Naive B cell (primary cell): ENCODE measurements around the gene PNLIP. TPM values are rescaled to one million over a fixed set of nuclear protein-coding genes. Genes with fewer than 3 reads are reported as not detected.
A peak's percentile ranks its signal among the peaks of the same experiment; 100 is the strongest.

Experiments
- ATAC-seq, 2 donors: fragments of 150-1000 bp; cut with Tn5 transposase; 2 replicates each; pipeline ENCODE4 v1.10.0; 2021; ENCODE audit warnings: low read depth in 2 of 2, mild to moderate bottlenecking in 2 of 2, moderate library complexity in 2 of 2
- DNase-seq: peaks from one replicate; pipeline ENCODE4 v3.0.0; 2022
- H3K27ac Mint-ChIP-seq, 6 donors: one replicate each; pipeline ENCODE4 v1.8.0; 2020 to 2022; ENCODE audit warnings: mild to moderate bottlenecking in 6 of 6, mixed read lengths in 6 of 6, moderate library complexity in 5 of 6, inconsistent platforms in 2 of 6
- H3K27me3 Mint-ChIP-seq, 3 donors: one replicate each; pipeline ENCODE4 v1.8.0; 2021 to 2022; ENCODE audit warnings: mixed read lengths in 3 of 3, mild to moderate bottlenecking in 1 of 3
- H3K36me3 Mint-ChIP-seq, 2 donors: one replicate each; pipeline ENCODE4 v1.8.0; 2020 to 2022; ENCODE audit warnings: mixed read lengths in 2 of 2, inconsistent platforms in 1 of 2, mild to moderate bottlenecking in 1 of 2
- H3K4me1 Mint-ChIP-seq, 3 donors: one replicate each; pipeline ENCODE4 v1.8.0; 2020 to 2022; ENCODE audit warnings: mixed read lengths in 3 of 3, inconsistent platforms in 1 of 3, mild to moderate bottlenecking in 1 of 3, moderate library complexity in 1 of 3
- H3K4me3 Mint-ChIP-seq, 8 donors: one replicate each; pipeline ENCODE4 v1.8.0; 2020 to 2022; ENCODE audit warnings: mild to moderate bottlenecking in 8 of 8, mixed read lengths in 8 of 8, moderate library complexity in 8 of 8, inconsistent platforms in 2 of 8
- H3K9me3 Mint-ChIP-seq, 7 donors: one replicate each; pipeline ENCODE4 v1.8.0; 2020 to 2022; ENCODE audit warnings: mixed read lengths in 7 of 7, mild to moderate bottlenecking in 5 of 7, inconsistent platforms in 2 of 7, moderate library complexity in 1 of 7
- polyA plus RNA-seq, 6 donors: library from polyadenylated mRNA; unstranded; fragments of 300-500 nt; fragmentation: Illumina TruSeq; gene quantifications; one replicate each; pipeline ENCODE4 v1.2.3, GENCODE V29; 2021; ENCODE audit warnings: low read depth in 6 of 6

The PNLIP gene
- polyA plus RNA-seq, 6 donors from 2014 or later = not detected

DNA sequence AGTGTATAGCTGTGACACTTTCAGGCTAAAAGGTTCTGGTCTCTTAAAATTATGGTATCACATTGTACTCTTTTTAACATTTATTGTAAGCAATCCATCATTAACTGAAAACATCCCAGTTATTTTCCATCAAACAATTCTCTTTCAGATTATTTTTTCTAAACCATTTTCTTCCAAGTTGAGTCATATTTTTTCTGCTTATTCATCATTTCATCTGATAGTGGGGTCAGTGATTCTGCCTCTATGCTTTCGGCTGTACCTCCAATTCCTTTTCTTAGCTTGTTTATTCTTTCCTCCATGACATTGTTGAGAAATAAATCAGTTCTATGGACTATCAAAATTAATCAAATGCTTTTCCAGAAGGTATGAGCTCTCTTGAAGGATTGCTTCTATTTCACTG lies 609 bp upstream of the PNLIP start:
- Mint-ChIP-seq H3K9me3 (peaks cover 0 to 5% (median under 1%) of the 10 kb centered on the region in 7 donors), H3K27ac (no peak overlapping the region), H3K36me3 (no peaks in the 10 kb centered on the region), H3K4me1 (no peaks in the 10 kb centered on the region), H3K4me3 (no peak overlapping the region), H3K27me3 (peaks cover 0 to 5% (median 4%) of the 10 kb centered on the region in 3 donors)
- ATAC-seq (no peak), DNase-seq (no peak)

DNA sequence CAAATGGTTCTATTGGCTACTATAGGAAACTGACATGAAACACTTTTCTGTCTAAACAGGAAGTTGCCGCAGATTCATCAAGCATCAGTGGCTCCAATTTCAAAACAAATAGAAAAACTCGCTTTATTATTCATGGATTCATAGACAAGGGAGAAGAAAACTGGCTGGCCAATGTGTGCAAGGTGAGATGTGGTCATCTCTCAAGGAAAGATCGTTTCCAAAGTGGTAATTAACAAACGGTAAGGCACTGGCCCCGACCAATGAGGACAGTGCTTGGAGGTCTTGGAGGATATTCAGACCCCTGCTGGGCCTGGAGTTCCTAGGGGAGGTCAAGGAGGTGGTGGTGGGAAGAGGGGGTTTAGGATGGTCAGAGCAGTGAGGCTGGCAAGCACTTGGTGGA lies 2.6 kb downstream of the PNLIP start:
- DNase-seq (no peak), ATAC-seq (no peak)
- Mint-ChIP-seq H3K4me1 (no peaks in the 10 kb centered on the region), H3K9me3 (peaks cover 0 to 4% (median 0%) of the 10 kb centered on the region in 7 donors), H3K36me3 (no peaks in the 10 kb centered on the region), H3K27ac (no peak overlapping the region), H3K27me3 (peaks cover 0 to 4% (median 0%) of the 10 kb centered on the region in 3 donors), H3K4me3 (no peak overlapping the region)

DNA sequence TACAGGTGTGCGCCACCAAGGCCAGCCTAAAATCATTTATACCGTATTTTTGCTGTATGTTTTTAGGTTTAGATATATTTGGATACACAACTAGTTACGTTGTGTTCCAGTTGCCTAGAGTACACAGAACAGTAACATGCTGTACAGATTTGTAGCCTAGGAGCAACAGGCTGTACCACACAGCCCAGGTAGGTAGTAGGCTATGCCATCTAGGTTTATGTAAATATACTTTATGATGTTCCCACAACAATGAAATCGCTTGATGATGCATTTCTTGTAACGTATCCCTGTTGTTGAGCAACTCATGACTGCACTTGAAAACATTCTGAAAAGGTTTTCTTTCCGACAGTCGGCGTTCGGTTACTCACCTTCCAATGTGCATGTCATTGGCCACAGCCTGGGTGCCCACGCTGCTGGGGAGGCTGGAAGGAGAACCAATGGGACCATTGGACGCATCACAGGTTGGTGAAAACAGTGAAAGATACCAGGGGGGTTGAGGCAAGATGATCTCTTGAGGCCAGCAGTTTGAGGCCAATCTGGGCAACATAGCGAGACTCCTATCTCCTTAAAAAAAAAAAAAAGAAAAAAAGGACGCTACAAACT lies 7.7 kb downstream of the PNLIP start:
- H3K36me3 Mint-ChIP-seq = no peaks in the 10 kb centered on the region
- ATAC-seq = no peak
- H3K27ac Mint-ChIP-seq = no peak overlapping the region
- no peak overlapping the region for H3K4me3 Mint-ChIP-seq
- H3K4me1 Mint-ChIP-seq = no peaks in the 10 kb centered on the region
- DNase-seq = no peak
- peaks cover 0 to 6% (median 0%) of the 10 kb centered on the region in 7 donors for H3K9me3 Mint-ChIP-seq
- no peaks in the 10 kb centered on the region for H3K27me3 Mint-ChIP-seq

DNA sequence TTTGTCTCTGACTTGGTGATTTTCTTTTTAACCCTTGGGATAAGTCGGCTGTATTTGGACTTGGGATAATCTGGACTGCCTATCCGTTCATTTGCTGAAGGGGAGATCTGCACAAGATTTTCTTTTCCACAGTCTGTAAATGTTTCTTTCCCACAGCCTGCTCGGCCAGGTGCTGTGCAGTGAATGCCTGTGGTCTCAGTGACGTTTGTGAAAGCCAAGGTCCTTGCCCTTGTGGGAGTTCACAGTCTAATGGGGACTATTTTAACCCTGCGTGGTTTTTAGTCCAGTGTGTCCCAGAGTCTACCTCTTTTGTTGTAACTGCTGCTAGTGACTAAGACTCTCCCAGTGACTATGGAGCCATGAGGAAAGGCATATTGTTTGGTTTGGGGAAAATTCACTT lies 8.9 kb downstream of the PNLIP start:
- H3K27me3 Mint-ChIP-seq = no peaks in the 10 kb centered on the region
- no peak overlapping the region for H3K27ac Mint-ChIP-seq
- no peak for DNase-seq
- H3K4me1 Mint-ChIP-seq = no peaks in the 10 kb centered on the region
- H3K9me3 Mint-ChIP-seq = peaks cover 0 to 6% (median 0%) of the 10 kb centered on the region in 7 donors
- no peaks in the 10 kb centered on the region for H3K36me3 Mint-ChIP-seq
- ATAC-seq = no peak
- no peak overlapping the region for H3K4me3 Mint-ChIP-seq

DNA sequence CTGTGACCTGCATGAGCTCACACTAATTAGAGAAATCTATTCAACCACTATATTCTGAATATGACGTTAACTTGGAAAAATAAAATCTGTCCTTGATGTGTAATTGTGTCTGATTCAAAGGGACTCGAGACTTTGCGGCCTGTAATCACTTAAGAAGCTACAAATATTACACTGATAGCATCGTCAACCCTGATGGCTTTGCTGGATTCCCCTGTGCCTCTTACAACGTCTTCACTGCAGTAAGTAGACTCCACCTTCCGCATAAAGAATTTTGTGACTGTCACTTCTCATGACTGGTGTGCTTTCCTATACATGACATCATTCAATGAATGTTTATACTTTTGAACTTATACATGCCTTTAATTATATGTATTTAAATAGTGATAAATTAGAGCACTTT lies 10.1 kb downstream of the PNLIP start:
- no peak for ATAC-seq

DNA sequence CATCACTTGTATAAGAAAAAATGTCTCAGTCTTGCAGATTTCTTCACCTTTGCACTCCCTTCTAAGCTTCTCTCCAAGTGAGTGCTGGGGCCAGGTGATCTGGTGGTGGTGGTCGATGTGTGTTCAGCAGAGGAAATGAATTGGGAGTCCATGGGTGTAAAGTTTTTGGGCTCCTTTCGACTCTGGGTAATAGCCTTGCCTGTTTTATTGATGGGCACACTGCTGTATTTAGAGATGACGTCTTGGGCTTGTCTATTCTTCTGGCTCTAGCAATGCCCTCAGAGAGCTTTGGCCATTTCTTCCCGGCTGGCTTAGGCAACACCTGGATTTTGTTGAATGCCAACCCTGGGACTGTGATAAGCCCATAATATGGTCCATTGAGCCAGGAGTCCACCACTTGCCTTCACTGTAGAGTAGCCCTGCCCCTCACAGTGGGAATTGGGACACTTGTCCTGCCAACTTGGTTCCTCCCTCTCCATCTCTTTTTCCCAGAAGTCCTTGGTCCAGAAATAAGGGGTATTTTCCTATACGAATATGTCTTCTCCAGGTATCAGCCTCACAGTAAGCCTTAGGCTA lies 11.7 kb downstream of the PNLIP start:
- H3K27me3 Mint-ChIP-seq = peaks cover 0 to 6% (median 4%) of the 10 kb centered on the region in 3 donors
- DNase-seq (no peak), ATAC-seq (no peak)
- peaks cover 0 to 6% (median 2%) of the 10 kb centered on the region in 7 donors for H3K9me3 Mint-ChIP-seq
- H3K4me1 Mint-ChIP-seq = no peaks in the 10 kb centered on the region
- H3K27ac Mint-ChIP-seq = no peak overlapping the region
- no peak overlapping the region for H3K4me3 Mint-ChIP-seq
- H3K36me3 Mint-ChIP-seq = no peaks in the 10 kb centered on the region

More for the DNA sequence above, 10.1 kb downstream of the PNLIP start:
- DNase-seq = no peak
- H3K27ac Mint-ChIP-seq = no peak overlapping the region
- H3K4me1 Mint-ChIP-seq = no peaks in the 10 kb centered on the region
- H3K4me3 Mint-ChIP-seq = no peak overlapping the region
- H3K9me3 Mint-ChIP-seq = peaks cover 0 to 6% (median 0%) of the 10 kb centered on the region in 7 donors
- no peaks in the 10 kb centered on the region for H3K36me3 Mint-ChIP-seq
- H3K27me3 Mint-ChIP-seq = no peaks in the 10 kb centered on the region

DNA sequence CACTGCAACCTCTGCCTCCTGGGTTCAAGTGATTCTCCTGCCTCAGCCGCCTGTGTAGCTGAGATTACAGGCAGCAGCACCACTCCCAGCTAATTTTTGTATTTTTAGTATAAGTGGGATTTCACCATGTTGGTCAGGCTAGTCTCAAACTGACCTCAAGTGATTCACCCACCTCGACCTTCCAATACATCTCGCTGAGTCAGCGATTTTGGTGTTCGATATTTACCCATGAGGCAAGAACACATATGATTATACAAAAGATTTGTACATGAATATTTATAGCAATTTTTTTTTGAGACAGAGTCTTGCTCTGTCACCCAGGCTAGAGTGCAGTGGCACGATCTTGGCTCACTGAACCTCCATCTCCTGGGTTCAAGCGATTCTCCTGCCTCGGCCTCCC lies 19.8 kb downstream of the PNLIP start:
- H3K27me3 Mint-ChIP-seq = peaks cover 4 to 7% (median 6%) of the 10 kb centered on the region in 3 donors
- H3K4me1 Mint-ChIP-seq = no peaks in the 10 kb centered on the region
- no peak for DNase-seq
- H3K4me3 Mint-ChIP-seq = no peak overlapping the region
- H3K36me3 Mint-ChIP-seq = no peaks in the 10 kb centered on the region
- no peak overlapping the region for H3K27ac Mint-ChIP-seq
- ATAC-seq = no peak
- H3K9me3 Mint-ChIP-seq = peaks cover 0 to 13% (median 0%) of the 10 kb centered on the region in 7 donors

DNA sequence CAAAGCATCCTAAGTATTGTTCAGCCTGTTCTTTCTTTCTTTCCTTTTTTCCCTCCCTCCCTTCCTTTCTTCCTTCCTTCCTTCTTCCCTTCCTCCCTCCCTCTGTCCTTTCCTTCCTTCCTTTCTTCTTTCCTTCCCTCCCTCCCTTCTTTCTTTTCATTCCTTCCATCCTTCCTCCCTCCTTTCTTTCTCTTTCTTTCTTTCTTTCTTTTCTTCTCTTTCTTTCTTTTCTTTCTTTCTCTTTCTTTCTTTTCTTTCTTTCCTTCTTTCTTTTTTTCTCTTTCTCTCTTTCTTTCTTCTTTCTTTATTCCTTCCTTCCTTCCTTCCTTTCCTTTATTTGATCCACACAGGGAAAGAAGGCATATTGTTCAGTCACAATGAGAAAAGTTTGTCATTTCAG lies 21.2 kb downstream of the PNLIP start:
- no peak overlapping the region for H3K27ac Mint-ChIP-seq
- DNase-seq (no peak), ATAC-seq (no peak)
- H3K27me3 Mint-ChIP-seq = peaks cover 0 to 7% (median 4%) of the 10 kb centered on the region in 3 donors
- no peaks in the 10 kb centered on the region for H3K4me1 Mint-ChIP-seq
- peaks cover 0 to 13% (median 0%) of the 10 kb centered on the region in 7 donors for H3K9me3 Mint-ChIP-seq
- H3K36me3 Mint-ChIP-seq = no peaks in the 10 kb centered on the region
- peak overlapping the region in 1 of 8 donors; percentile 82 for H3K4me3 Mint-ChIP-seq

DNA sequence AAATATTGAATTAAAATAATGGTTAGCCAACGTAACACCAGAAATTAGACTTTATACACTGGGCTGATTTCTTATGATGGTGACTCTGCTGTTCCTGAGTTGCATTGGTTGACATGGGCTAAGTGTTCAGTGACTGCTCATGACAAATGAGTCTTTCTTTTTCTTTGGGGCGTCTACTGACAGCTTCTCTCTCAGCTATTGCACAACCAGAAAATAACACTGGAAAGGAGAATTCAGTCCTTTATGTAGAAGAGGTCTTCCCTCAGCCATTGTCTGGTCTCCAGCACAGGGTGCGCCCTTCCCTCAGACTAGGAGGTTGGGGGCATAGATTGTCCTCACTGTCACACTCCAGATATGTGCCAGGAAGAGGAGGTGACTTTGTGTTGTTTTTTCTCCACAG lies 21.6 kb downstream of the PNLIP start:
- no peak for ATAC-seq
- H3K4me3 Mint-ChIP-seq = no peak overlapping the region
- no peak overlapping the region for H3K27ac Mint-ChIP-seq
- no peaks in the 10 kb centered on the region for H3K36me3 Mint-ChIP-seq
- H3K9me3 Mint-ChIP-seq = peaks cover 0 to 10% (median 0%) of the 10 kb centered on the region in 7 donors
- no peak for DNase-seq
- peaks cover 0 to 4% (median 3%) of the 10 kb centered on the region in 3 donors for H3K27me3 Mint-ChIP-seq
- H3K4me1 Mint-ChIP-seq = no peaks in the 10 kb centered on the region

DNA sequence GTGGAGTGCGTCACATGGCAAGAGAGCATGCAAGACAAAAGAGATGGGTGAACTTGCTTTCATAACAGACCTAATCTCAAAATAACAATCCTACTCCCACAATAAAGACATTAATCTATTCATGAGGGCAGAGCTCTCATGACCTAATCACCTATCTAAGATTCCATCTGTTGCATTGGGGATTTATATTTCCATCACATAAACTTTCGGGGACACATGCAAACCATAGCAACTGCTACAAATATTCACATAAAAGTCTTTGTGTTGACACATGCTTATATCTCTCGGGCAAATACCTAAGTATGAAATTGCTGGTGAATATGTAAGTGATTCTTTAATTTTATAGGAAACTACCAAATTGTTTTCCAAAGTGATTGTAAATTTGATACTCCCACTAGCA lies 29.1 kb downstream of the PNLIP start:
- Mint-ChIP-seq H3K27me3 (no peaks in the 10 kb centered on the region), H3K36me3 (no peaks in the 10 kb centered on the region), H3K9me3 (peaks cover 0 to 12% (median 5%) of the 10 kb centered on the region in 7 donors), H3K4me1 (no peaks in the 10 kb centered on the region), H3K27ac (no peak overlapping the region), H3K4me3 (no peak overlapping the region)
- DNase-seq (no peak), ATAC-seq (no peak)

DNA sequence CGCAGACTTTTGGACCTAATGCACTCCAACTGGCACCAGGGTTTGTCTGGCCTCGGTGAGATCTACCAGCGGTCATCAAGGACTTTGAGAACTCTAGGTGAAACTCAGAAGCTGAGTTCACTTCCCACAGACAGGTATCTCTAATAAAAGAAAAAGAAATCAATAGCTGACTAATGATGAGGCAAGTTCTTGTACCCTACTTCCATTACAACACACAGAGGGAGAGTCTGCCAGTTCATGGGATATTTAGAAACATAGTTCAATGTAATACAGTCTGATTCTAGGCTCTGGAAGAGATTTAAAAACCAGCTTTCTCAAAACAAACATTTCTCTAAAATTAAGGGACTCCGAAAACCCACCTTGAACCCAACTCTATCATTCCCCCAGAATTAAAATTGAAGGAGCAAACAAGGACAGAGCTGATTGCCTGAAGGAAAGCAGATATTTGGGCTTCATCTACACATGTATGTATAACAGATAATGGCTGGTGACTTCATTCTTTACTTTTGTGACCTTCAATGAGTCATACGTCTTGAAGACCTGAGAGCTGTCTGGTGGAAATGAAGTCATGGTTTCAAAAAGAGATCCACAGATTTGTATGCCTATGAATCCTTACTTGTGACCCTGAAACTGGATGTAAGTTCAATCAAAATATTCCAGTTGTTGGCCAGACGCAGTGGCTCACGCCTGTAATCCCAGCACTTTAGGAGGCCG lies 42.3 kb downstream of the PNLIP start:
- ATAC-seq (no peak), DNase-seq (no peak)
- Mint-ChIP-seq H3K4me3 (no peak overlapping the region), H3K27me3 (no peaks in the 10 kb centered on the region), H3K9me3 (peaks cover 0 to 16% (median 3%) of the 10 kb centered on the region in 7 donors), H3K36me3 (no peaks in the 10 kb centered on the region), H3K4me1 (no peaks in the 10 kb centered on the region), H3K27ac (no peak overlapping the region)

DNA sequence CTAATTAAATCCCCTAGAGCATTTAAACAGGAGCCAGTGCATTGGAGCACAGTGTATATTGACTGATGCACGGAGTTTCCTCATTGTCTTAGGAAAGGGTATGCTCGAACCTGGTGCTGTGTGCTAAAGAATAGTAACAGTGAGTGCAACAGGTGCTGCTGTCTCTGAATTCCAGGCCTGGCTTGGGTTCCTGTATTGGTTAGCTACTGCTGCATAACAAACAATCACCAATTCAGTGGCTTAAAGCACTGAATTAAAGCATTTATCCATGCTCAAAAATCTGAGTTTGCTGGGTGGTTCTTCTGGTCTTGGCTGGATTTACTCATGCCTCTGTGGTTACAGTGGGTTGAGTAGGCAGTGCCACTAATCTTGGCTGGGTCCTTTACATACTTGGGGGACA lies 43.3 kb downstream of the PNLIP start:
- peaks cover 0 to 16% (median 3%) of the 10 kb centered on the region in 7 donors for H3K9me3 Mint-ChIP-seq
- H3K27ac Mint-ChIP-seq = no peak overlapping the region
- H3K4me3 Mint-ChIP-seq = no peak overlapping the region
- ATAC-seq (no peak), DNase-seq (no peak)
- H3K36me3 Mint-ChIP-seq = no peaks in the 10 kb centered on the region
- H3K27me3 Mint-ChIP-seq = no peaks in the 10 kb centered on the region
- no peaks in the 10 kb centered on the region for H3K4me1 Mint-ChIP-seq

DNA sequence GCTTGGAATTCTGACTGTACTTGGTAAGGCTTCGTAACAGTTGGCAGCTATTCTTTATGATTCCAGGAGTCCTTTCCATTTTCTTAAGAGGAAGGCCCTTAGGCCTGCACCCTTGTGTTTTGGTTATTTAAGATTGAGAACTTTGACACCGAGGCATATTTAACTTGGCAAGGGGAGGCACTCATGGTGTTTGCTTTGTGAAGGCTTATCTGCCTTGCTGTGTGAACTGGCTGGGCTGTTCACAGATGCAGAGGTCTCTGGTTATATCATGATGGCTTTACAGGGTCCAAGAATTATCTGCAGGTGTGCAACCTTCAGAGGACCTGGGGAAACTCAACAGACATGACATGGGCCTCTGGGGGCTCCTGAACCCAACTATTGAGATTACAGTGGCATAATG lies 44.2 kb downstream of the PNLIP start:
- Mint-ChIP-seq H3K4me3 (no peak overlapping the region), H3K27me3 (no peaks in the 10 kb centered on the region), H3K27ac (no peak overlapping the region), H3K9me3 (peaks cover 0 to 16% (median 3%) of the 10 kb centered on the region in 7 donors), H3K4me1 (no peaks in the 10 kb centered on the region), H3K36me3 (no peaks in the 10 kb centered on the region)
- ATAC-seq = no peak
- no peak for DNase-seq
